GM12873 (cell line): ENCODE results near the gene MID1.

ENCODE experiments used
- TF ChIP-seq, protein P1 (sequence below): IDR thresholded peaks from 2 replicates; pipeline ENCODE4 v1.5.1; 2012; ENCODE audit warnings: low read depth, mild to moderate bottlenecking, moderate library complexity, low read length, control low read depth; ENCODE audit not compliant: insufficient read depth; ENCODE audit errors: missing control alignments

MID1 gene

GRCh38 chrX:10516781-10517322, 103.5 kb downstream of the MID1 start:
- TF ChIP-seq, protein P1, sequence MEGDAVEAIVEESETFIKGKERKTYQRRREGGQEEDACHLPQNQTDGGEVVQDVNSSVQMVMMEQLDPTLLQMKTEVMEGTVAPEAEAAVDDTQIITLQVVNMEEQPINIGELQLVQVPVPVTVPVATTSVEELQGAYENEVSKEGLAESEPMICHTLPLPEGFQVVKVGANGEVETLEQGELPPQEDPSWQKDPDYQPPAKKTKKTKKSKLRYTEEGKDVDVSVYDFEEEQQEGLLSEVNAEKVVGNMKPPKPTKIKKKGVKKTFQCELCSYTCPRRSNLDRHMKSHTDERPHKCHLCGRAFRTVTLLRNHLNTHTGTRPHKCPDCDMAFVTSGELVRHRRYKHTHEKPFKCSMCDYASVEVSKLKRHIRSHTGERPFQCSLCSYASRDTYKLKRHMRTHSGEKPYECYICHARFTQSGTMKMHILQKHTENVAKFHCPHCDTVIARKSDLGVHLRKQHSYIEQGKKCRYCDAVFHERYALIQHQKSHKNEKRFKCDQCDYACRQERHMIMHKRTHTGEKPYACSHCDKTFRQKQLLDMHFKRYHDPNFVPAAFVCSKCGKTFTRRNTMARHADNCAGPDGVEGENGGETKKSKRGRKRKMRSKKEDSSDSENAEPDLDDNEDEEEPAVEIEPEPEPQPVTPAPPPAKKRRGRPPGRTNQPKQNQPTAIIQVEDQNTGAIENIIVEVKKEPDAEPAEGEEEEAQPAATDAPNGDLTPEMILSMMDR = no peak

- TF ChIP-seq, protein P1 = no peak
These were observed 105.5 kb downstream of the MID1 start for GRCh38 chrX:10514891-10515290.

GRCh38 chrX:10513974-10514373, 106.4 kb downstream of the MID1 start:
- TF ChIP-seq, protein P1 = no peak

DNA sequence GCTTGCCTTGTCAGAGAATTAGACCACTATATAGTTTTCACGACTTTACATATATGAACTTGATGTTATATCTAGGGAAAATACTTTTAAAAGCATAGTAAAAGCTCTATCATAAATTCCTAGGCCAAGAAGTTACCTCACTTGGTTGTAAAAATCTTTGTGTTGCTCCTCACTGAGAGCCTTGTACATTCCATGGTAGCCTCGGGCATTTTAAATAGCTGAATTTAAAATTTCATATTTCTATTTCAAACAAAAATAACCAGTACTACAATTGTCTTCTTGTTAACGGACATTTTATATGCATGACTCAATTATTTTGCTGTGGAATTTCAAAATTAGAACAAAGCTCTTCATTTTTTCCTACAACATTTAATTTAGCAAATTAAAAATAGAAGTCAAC, 107.6 kb downstream of the MID1 start:
- TF ChIP-seq, protein P1 = no peak

DNA sequence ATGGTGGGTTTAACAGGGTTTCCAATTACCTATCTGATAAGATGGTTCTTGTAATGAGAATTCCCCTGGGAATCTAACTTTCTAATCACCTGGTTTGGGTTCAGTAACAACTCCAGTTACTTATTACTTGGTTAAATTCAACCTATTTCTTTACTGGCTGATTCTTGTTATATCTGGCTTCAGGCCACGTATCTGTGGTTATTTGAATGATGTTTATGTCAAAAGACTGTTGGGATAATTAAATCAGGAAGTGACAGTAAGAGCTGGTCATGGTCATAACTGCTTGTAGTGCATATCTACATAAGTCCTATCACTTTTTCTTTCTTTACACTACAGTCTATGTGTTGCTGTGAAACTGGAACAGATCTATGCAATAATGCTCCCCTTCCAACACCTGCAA, 108.1 kb downstream of the MID1 start:
- TF ChIP-seq, protein P1 = no peak

DNA sequence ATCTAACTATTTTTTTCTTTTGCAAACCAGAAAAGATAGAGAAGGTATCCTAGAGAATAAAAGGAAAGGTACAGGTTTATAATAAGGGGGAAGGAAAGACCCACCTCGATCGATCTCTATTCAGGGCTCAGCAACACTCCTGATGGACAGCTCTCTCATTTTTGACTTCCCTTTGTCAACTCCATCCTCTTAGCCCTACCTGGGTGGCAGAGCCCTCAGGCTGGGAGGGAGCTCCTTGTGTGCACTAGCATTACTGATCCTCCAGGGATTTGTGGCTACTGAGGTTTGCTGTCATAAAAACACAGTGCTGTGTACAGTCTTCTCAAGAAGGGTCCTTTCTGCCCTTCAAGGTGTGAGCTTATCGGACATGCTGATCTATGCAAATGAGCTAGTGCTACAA, 111.0 kb downstream of the MID1 start:
- TF ChIP-seq, protein P1 = no peak

DNA sequence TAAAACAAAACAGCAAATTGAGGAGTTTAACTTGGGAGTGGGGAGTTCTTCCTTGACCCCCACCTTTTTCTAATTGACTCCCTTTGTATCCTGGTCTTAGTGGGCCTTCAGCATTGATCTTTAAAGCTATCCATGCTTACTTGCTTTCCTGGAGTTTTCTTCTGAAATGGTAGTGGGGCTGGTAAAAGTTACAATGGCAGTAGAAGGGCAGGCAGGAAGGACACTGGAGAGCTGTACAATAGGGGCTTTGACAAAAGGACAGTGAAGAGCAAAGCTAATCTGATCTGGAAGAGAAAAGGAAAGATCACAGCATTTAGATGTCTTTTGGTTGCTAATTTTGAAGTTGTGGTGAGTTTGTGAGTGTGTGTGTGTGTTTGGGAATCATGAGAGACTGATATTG, 111.5 kb downstream of the MID1 start:
- TF ChIP-seq, protein P1 = no peak
